H1 (cell line): ENCODE data around the gene TCF7L2. TPM values are rescaled to one million over a fixed set of nuclear protein-coding genes. Genes with fewer than 3 reads are reported as not detected.

Experiments
- polyA plus RNA-seq, 7 experiments: library from polyadenylated mRNA; depleted of rRNA in 3 of 7; stranded (reverse) in 5 of 7; unstranded in 2 of 7; fragments of >200 nt in 5 of 7; fragments of 200-250 nt in 2 of 7; gene quantifications; 1 replicate in 5 of 7; 2 replicates in 1 of 7; 4 replicates in 1 of 7; pipeline versions ENCODE4 v1.2.1 to v1.2.3, GENCODE V29; 2011 to 2013; ENCODE audit warnings: missing spikeins in 2 of 7, mixed read lengths in 2 of 7
- total RNA-seq: library from RNA; stranded (reverse); fragmentation: NEBNext Ultra II Directional; extraction: Animal tissue kit (Norgen Biotek cat#: 25700); gene quantifications from 2 replicates; pipeline ENCODE4 v1.2.1, GENCODE V29; 2021
- TF ChIP-seq, protein P1 (sequence below): fragments of 300-600 bp; sonication (generic); IDR thresholded peaks from 2 replicates; pipeline ENCODE4 v1.7.1; 2012; ENCODE audit warnings: low read length, moderate library complexity, mild to moderate bottlenecking, inconsistent platforms; ENCODE audit not compliant: insufficient replicate concordance

TCF7L2 gene
- total and polyA plus RNA-seq, 2 of the 8 experiments (the other 6 are each of a cell fraction or from before 2014, with no cell fraction given) = 33.9 to 67.3 TPM

GRCh38 chr10:113122947-113123346 is 172.9 kb downstream of the TCF7L2 start (continued):
- TF ChIP-seq, protein P1, sequence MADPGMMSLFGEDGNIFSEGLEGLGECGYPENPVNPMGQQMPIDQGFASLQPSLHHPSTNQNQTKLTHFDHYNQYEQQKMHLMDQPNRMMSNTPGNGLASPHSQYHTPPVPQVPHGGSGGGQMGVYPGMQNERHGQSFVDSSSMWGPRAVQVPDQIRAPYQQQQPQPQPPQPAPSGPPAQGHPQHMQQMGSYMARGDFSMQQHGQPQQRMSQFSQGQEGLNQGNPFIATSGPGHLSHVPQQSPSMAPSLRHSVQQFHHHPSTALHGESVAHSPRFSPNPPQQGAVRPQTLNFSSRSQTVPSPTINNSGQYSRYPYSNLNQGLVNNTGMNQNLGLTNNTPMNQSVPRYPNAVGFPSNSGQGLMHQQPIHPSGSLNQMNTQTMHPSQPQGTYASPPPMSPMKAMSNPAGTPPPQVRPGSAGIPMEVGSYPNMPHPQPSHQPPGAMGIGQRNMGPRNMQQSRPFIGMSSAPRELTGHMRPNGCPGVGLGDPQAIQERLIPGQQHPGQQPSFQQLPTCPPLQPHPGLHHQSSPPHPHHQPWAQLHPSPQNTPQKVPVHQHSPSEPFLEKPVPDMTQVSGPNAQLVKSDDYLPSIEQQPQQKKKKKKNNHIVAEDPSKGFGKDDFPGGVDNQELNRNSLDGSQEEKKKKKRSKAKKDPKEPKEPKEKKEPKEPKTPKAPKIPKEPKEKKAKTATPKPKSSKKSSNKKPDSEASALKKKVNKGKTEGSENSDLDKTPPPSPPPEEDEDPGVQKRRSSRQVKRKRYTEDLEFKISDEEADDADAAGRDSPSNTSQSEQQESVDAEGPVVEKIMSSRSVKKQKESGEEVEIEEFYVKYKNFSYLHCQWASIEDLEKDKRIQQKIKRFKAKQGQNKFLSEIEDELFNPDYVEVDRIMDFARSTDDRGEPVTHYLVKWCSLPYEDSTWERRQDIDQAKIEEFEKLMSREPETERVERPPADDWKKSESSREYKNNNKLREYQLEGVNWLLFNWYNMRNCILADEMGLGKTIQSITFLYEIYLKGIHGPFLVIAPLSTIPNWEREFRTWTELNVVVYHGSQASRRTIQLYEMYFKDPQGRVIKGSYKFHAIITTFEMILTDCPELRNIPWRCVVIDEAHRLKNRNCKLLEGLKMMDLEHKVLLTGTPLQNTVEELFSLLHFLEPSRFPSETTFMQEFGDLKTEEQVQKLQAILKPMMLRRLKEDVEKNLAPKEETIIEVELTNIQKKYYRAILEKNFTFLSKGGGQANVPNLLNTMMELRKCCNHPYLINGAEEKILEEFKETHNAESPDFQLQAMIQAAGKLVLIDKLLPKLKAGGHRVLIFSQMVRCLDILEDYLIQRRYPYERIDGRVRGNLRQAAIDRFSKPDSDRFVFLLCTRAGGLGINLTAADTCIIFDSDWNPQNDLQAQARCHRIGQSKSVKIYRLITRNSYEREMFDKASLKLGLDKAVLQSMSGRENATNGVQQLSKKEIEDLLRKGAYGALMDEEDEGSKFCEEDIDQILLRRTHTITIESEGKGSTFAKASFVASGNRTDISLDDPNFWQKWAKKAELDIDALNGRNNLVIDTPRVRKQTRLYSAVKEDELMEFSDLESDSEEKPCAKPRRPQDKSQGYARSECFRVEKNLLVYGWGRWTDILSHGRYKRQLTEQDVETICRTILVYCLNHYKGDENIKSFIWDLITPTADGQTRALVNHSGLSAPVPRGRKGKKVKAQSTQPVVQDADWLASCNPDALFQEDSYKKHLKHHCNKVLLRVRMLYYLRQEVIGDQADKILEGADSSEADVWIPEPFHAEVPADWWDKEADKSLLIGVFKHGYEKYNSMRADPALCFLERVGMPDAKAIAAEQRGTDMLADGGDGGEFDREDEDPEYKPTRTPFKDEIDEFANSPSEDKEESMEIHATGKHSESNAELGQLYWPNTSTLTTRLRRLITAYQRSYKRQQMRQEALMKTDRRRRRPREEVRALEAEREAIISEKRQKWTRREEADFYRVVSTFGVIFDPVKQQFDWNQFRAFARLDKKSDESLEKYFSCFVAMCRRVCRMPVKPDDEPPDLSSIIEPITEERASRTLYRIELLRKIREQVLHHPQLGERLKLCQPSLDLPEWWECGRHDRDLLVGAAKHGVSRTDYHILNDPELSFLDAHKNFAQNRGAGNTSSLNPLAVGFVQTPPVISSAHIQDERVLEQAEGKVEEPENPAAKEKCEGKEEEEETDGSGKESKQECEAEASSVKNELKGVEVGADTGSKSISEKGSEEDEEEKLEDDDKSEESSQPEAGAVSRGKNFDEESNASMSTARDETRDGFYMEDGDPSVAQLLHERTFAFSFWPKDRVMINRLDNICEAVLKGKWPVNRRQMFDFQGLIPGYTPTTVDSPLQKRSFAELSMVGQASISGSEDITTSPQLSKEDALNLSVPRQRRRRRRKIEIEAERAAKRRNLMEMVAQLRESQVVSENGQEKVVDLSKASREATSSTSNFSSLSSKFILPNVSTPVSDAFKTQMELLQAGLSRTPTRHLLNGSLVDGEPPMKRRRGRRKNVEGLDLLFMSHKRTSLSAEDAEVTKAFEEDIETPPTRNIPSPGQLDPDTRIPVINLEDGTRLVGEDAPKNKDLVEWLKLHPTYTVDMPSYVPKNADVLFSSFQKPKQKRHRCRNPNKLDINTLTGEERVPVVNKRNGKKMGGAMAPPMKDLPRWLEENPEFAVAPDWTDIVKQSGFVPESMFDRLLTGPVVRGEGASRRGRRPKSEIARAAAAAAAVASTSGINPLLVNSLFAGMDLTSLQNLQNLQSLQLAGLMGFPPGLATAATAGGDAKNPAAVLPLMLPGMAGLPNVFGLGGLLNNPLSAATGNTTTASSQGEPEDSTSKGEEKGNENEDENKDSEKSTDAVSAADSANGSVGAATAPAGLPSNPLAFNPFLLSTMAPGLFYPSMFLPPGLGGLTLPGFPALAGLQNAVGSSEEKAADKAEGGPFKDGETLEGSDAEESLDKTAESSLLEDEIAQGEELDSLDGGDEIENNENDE = no peak
